HFFc6 (cell line): Measurements from ENCODE around the gene ADPRM. TPM values are rescaled to one million over a fixed set of nuclear protein-coding genes. Genes with fewer than 3 reads are reported as not detected.

Source experiments
- DNase-seq: peaks from one replicate; pipeline ENCODE4 v3.0.0-alpha.2; 2018
- H3K27ac Mint-ChIP-seq: 2 replicates; pipeline ENCODE4 v1.8.0; 2020; ENCODE audit warnings: mild to moderate bottlenecking, mixed read lengths
- H3K27me3 Mint-ChIP-seq: 2 replicates; pipeline ENCODE4 v1.8.0; 2021; ENCODE audit warnings: mild to moderate bottlenecking, moderate library complexity, mixed read lengths; ENCODE audit not compliant: insufficient read depth
- H3K36me3 Mint-ChIP-seq: 2 replicates; pipeline ENCODE4 v1.8.0; 2021; ENCODE audit warnings: low read depth, mixed read lengths
- H3K4me1 Mint-ChIP-seq: 2 replicates; pipeline ENCODE4 v1.8.0; 2020; ENCODE audit warnings: low read depth, mixed read lengths
- H3K4me3 Mint-ChIP-seq: 2 replicates; pipeline ENCODE4 v1.8.0; 2020; ENCODE audit warnings: mild to moderate bottlenecking, moderate library complexity, mixed read lengths
- H3K9me3 Mint-ChIP-seq: 2 replicates; pipeline ENCODE4 v1.8.0; 2020; ENCODE audit warnings: mild to moderate bottlenecking, mixed read lengths
- long read RNA-seq: library from polyadenylated mRNA; unstranded; transcript quantifications from one replicate; pipeline ENCODE4 v2.0.0, GENCODE V29; 2019
- total RNA-seq, 6 experiments: library from RNA; stranded (reverse); fragmentation: NEBNext Ultra II Directional; extraction: Animal tissue kit (Norgen Biotek cat#: 25700); gene quantifications; 2 replicates in 1 of 6; 3 replicates in 5 of 6; pipeline ENCODE4 v1.2.3, GENCODE V29; 2021
- TF ChIP-seq, protein P1 (sequence below): fragments of 200-600 bp; sonication (generic); IDR thresholded peaks from 2 replicates; pipeline ENCODE4 v1.5.0; 2021; ENCODE audit warnings: antibody characterized with exemption, mild to moderate bottlenecking

The ADPRM gene, protein sequence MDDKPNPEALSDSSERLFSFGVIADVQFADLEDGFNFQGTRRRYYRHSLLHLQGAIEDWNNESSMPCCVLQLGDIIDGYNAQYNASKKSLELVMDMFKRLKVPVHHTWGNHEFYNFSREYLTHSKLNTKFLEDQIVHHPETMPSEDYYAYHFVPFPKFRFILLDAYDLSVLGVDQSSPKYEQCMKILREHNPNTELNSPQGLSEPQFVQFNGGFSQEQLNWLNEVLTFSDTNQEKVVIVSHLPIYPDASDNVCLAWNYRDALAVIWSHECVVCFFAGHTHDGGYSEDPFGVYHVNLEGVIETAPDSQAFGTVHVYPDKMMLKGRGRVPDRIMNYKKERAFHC
- total RNA-seq, result 10 to 100 TPM in 1 of 6 experiments, 1 to 10 TPM in 5; 5.9 to 10.9 (median 7.1) TPM
- long read RNA-seq, transcript ADPRM-201 (4 exons, 1,209 nt), result major isoform, 5 of 9 reads
- long read RNA-seq, partial matches to known transcripts, result 1 of 9 reads
- long read RNA-seq, other reads (novel, unspliced or antisense), result 2 of 9 reads

DNA sequence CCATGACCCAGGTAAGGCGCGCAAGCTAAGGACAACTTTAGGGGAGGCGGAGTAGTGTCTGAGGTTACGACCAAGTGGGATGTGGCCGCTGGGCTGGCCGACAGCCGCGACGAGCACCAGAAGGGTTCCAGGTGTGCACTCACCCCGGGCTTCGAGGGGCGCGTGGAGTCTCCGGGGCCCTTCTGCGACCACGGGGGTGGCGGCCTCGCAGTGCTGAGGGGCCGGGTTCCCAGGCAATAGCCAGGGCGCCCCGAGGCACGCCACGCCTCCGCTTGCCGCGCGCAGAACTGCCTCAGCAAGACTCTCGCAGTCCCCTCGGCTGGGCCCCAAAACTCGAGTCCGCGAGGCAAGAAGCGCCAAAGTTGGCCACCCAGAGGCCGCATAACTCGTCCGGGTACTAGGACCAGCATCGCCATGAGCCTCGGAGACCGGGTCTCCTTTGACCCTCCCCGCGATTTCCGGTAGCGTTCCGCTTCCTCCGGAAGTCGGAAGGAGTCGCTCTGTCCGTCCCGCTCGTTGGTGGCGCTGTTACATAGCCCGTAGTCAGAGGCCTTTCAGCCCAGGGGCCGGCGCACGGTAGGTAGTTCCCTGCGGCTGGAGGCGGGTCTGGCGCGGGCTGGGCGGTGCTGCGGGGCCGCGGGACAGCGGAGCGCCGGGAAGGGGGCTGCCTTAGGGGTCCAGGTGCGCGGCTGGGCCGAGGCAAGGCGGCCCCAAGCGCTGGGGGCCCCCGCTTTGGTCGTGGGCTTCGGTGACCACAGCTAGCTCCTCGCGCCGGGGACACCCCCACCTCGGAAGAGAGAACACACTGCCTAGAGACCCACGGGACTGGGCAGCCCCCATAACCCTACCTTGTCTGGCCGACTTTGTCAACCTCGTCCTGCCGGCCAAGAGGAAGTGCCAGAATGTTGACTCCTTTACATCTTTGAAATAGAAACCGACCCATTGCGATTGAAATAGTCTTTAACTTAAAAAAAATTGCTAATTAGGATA, at the start of gene ADPRM, which contains the start of gene SCO1:
TSS of gene ADPRM (plus strand) at position 503 of the 990 bp plus-strand sequence. CDS start 7,333 bp downstream, outside the sequence.
TSS of gene SCO1 (minus strand) at position 442 of the 990 bp plus-strand sequence. CDS start at position 416, 26 bp downstream.
- DNase-seq, result peak; percentile 92
- TF ChIP-seq, protein P1, sequence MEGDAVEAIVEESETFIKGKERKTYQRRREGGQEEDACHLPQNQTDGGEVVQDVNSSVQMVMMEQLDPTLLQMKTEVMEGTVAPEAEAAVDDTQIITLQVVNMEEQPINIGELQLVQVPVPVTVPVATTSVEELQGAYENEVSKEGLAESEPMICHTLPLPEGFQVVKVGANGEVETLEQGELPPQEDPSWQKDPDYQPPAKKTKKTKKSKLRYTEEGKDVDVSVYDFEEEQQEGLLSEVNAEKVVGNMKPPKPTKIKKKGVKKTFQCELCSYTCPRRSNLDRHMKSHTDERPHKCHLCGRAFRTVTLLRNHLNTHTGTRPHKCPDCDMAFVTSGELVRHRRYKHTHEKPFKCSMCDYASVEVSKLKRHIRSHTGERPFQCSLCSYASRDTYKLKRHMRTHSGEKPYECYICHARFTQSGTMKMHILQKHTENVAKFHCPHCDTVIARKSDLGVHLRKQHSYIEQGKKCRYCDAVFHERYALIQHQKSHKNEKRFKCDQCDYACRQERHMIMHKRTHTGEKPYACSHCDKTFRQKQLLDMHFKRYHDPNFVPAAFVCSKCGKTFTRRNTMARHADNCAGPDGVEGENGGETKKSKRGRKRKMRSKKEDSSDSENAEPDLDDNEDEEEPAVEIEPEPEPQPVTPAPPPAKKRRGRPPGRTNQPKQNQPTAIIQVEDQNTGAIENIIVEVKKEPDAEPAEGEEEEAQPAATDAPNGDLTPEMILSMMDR, result peak; percentile 76
- H3K36me3 Mint-ChIP-seq, result peaks cover 20% of the 10 kb centered on the region
- no peaks in the 10 kb centered on the region for H3K27me3 Mint-ChIP-seq
- H3K4me1 Mint-ChIP-seq, result peaks cover 43% of the 10 kb centered on the region
- H3K27ac Mint-ChIP-seq, result peak within 1 kb of the TSS; percentile 92
- H3K9me3 Mint-ChIP-seq, result no peaks in the 10 kb centered on the region
- H3K4me3 Mint-ChIP-seq, result peak within 1 kb of the TSS; percentile 91

DNA sequence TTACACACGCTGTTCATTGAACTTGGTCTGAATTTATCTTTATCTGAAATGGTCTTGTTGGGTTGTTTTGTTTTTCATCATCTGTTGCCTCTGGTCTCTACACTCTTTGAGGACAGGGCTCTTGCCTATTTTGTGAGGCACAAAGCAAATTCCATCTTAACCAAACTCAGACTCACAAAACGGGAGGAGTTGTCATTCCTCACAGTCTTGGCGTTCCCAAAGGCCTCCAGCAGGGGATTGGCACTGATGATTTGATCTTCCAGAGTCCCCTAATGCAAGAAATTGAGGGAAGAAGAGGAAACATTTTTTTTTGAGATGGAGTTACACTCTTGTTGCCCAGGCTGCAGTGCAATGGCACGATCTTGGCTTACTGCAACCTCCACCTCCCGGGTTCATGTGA, 49.0 kb upstream of the ADPRM start:
- no peaks in the 10 kb centered on the region; the same call in 1 of the 2 replicates for H3K27me3 Mint-ChIP-seq
- H3K4me1 Mint-ChIP-seq, result peaks cover 17% of the 10 kb centered on the region
- no peaks in the 10 kb centered on the region for H3K9me3 Mint-ChIP-seq
- no peak for DNase-seq
- TF ChIP-seq, protein P1, result peak; percentile 20; the same call in 1 of the 2 replicates
- H3K4me3 Mint-ChIP-seq, result no peak overlapping the region
- no peaks in the 10 kb centered on the region for H3K36me3 Mint-ChIP-seq
- no peak overlapping the region for H3K27ac Mint-ChIP-seq

DNA sequence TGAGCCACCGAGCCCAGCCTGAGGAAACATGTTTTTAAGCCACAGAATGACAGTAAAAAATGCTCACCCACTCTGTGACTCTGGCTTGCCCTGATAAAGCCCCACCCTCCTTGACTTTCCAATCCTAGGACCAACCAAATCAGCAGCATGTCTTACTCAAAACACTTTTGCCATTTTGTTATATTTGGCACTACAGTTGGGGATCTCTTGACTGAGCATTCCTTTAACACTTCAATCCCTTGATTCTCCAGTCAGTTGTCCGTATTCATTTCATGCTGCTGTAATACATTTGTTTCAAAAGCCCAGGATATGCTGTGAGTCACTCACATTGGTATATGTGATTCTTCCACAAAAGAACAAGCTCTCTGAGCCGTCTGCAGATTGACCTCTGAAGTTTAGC, 48.4 kb upstream of the ADPRM start:
- no peaks in the 10 kb centered on the region for H3K36me3 Mint-ChIP-seq
- H3K27me3 Mint-ChIP-seq, result no peaks in the 10 kb centered on the region; the same call in 1 of the 2 replicates
- H3K27ac Mint-ChIP-seq, result no peak overlapping the region
- no peaks in the 10 kb centered on the region for H3K9me3 Mint-ChIP-seq
- no peak overlapping the region for H3K4me3 Mint-ChIP-seq
- peak; percentile 46 for DNase-seq
- peaks cover 17% of the 10 kb centered on the region for H3K4me1 Mint-ChIP-seq
- TF ChIP-seq, protein P1, result no peak

DNA sequence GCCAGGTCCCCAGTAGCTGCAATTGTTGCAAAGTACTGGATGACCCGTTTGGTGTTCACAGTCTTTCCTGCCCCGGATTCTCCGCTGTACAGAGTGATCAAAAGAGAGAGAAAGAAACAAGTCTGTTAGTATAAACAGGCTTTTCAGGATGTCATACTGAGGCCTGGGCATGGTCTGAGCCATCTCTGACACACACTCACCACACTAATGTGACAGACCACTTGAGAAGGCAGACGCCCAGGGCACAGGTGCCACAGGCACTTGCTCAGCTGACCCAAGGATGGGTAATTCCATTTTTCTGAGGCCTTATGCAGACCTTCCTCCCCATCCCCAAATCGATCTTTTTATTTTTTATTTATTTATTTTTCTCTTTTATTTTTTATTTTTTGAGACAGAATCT, 47.8 kb upstream of the ADPRM start:
- TF ChIP-seq, protein P1, result no peak
- no peak for DNase-seq
- Mint-ChIP-seq H3K9me3 (no peaks in the 10 kb centered on the region), H3K4me1 (peaks cover 17% of the 10 kb centered on the region), H3K27ac (no peak overlapping the region), H3K4me3 (no peak overlapping the region), H3K36me3 (no peaks in the 10 kb centered on the region), H3K27me3 (peaks cover 1% of the 10 kb centered on the region; the same call in 1 of the 2 replicates)

DNA sequence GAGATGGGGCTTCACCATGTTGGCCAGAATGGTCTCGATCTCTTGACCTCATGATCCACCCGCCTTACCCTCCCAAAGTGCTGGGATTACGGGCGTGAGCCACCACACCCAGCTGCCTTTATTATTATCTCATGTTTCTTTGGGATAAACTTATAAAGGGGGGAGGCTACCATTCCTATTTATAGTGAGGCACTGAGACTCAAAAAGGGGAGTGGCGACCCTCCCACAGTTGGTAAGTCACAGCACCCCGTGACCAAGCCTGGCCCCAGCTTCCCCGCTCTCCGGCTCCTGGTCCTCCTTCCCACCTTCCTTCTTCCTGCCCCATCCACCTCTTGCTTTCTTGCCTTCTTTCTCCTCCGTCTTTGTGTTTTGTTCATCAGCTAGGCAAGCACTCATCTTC, 45.5 kb upstream of the ADPRM start:
- TF ChIP-seq, protein P1, result no peak
- H3K4me3 Mint-ChIP-seq, result no peak overlapping the region
- H3K27ac Mint-ChIP-seq, result no peak overlapping the region
- peaks cover 1% of the 10 kb centered on the region; the same call in 1 of the 2 replicates for H3K27me3 Mint-ChIP-seq
- no peaks in the 10 kb centered on the region for H3K9me3 Mint-ChIP-seq
- no peak for DNase-seq
- peaks cover 17% of the 10 kb centered on the region for H3K4me1 Mint-ChIP-seq
- no peaks in the 10 kb centered on the region for H3K36me3 Mint-ChIP-seq
